Raji (cell line): ENCODE results near the gene CD19.

ENCODE experiments used
- POLR2A ChIP-seq: IDR thresholded peaks from 2 replicates; pipeline ENCODE4 v1.6.1; 2011; ENCODE audit warnings: low read depth, low read length, control low read depth; ENCODE audit not compliant: insufficient read depth

The CD19 gene

GRCh38 chr16:28925386-28926228 lies 6.2 kb upstream of the CD19 start:
- peak; percentile 70 for TF ChIP-seq POLR2A

GRCh38 chr16:28927815-28928214 lies 4.0 kb upstream of the CD19 start:
- TF ChIP-seq POLR2A, result no peak

- no peak for TF ChIP-seq POLR2A
Observed at GRCh38 chr16:28930203-28930602, 1.6 kb upstream of the CD19 start.

GRCh38 chr16:28930652-28931051 lies 1.1 kb upstream of the CD19 start:
- peak; percentile 63 for TF ChIP-seq POLR2A

- no peak; the same call in 1 of the 2 replicates for TF ChIP-seq POLR2A
Observed at GRCh38 chr16:28932339-28933141, 769 bp downstream of the CD19 start.

- TF ChIP-seq POLR2A, result no peak
Observed at GRCh38 chr16:28933171-28933570, 1.4 kb downstream of the CD19 start.

GRCh38 chr16:28935346-28935745 lies 3.6 kb downstream of the CD19 start:
- TF ChIP-seq POLR2A, result no peak

GRCh38 chr16:28935924-28936783 lies 4.4 kb downstream of the CD19 start:
- no peak for TF ChIP-seq POLR2A

- TF ChIP-seq POLR2A, result no peak
Observed at GRCh38 chr16:28936784-28937155, 5.0 kb downstream of the CD19 start.

- no peak for TF ChIP-seq POLR2A
Observed at GRCh38 chr16:28937222-28937876, 5.6 kb downstream of the CD19 start.

GRCh38 chr16:28938721-28939120 lies 7.0 kb downstream of the CD19 start:
- no peak for TF ChIP-seq POLR2A

GRCh38 chr16:28943281-28943680 lies 11.5 kb downstream of the CD19 start:
- TF ChIP-seq POLR2A, result no peak

GRCh38 chr16:28946681-28947080 lies 14.9 kb downstream of the CD19 start:
- no peak for TF ChIP-seq POLR2A

- peak; percentile 79 for TF ChIP-seq POLR2A
Observed at GRCh38 chr16:28950648-28951409, 19.1 kb downstream of the CD19 start, which contains the start of gene NFATC2IP. TSS of gene NFATC2IP (plus strand) at chr16:28950937. CDS start at chr16:28951012, 75 bp downstream.
